ENCODE measurements around the gene SAMHD1. TPM values are rescaled to one million over a fixed set of nuclear protein-coding genes. Genes with fewer than 3 reads are reported as not detected.

Gene SAMHD1
- total and polyA plus RNA-seq, 9 of the 15 experiments (the other 6 are each of a cell fraction or from before 2014, with no cell fraction given), result 6.8 to 20.4 (median 14.8) TPM

DNA sequence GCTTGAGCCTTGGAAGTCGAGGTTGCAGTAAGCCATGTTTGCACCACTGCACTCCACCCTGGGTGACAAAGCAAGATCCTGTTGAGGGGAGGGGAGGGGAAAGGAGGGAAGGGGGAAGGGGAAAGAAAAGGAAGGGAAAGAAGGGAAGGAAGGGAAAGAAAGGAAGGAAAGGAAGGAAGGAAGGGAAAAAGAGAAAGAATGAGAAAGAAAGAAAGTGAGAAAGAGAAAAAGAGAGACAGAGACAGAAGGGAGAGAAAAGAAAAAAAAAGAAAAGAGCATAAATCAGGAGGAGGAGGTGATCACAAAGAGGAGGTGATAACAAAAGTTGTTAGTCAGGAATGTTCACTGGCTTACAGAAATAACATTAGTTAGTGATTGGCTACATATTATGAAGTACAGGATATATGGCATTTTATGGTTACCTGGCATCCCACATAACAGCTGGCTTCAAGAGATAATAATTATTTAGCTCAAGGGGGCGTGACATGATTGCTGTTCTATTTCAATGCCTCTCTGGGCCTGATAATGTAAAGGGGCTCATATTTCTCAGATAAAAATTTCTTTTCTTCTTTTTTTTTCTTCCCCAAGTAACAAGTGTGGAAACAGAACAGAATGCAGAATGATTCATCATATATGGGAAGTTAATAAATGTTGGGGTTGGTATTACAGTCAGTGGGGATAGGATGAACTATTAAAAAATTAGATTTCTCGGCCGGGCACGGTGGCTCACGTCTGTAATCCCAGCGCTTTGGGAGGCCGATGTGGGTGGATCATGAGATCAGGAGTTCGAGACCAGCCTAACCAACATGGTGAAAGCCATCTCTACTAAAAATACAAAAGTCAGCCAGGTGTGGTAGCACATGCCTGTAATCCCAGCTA lies 27.1 kb downstream of the SAMHD1 start (continued):
- TF ChIP-seq, protein P1, sequence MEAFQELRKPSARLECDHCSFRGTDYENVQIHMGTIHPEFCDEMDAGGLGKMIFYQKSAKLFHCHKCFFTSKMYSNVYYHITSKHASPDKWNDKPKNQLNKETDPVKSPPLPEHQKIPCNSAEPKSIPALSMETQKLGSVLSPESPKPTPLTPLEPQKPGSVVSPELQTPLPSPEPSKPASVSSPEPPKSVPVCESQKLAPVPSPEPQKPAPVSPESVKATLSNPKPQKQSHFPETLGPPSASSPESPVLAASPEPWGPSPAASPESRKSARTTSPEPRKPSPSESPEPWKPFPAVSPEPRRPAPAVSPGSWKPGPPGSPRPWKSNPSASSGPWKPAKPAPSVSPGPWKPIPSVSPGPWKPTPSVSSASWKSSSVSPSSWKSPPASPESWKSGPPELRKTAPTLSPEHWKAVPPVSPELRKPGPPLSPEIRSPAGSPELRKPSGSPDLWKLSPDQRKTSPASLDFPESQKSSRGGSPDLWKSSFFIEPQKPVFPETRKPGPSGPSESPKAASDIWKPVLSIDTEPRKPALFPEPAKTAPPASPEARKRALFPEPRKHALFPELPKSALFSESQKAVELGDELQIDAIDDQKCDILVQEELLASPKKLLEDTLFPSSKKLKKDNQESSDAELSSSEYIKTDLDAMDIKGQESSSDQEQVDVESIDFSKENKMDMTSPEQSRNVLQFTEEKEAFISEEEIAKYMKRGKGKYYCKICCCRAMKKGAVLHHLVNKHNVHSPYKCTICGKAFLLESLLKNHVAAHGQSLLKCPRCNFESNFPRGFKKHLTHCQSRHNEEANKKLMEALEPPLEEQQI (IDR thresholded peaks at IDR 0.05), result peak; percentile 92
- TF ChIP-seq ZEB2 (IDR thresholded peaks at IDR 0.05), result peak; percentile 78
- peak; percentile 90 for TF ChIP-seq HDAC2 (IDR thresholded peaks at IDR 0.05)
- no peak for TF ChIP-seq CEBPB (tag; IDR thresholded peaks at IDR 0.05)
- TF ChIP-seq CTBP1 (IDR thresholded peaks at IDR 0.05; ENCODE audit: borderline replicate concordance), result no peak
- TF ChIP-seq SMAD1 (IDR thresholded peaks at IDR 0.05; ENCODE audit: low read depth, low read length, partially characterized antibody), result no peak
- TF ChIP-seq ASH1L (IDR thresholded peaks at IDR 0.05; ENCODE audit: borderline replicate concordance, low read depth, partially characterized antibody), result no peak
- no peak for TF ChIP-seq RBM14 (IDR thresholded peaks at IDR 0.05; ENCODE audit: borderline replicate concordance, insufficient read depth, low read depth, low read length)
- TF ChIP-seq COPS2 (conservative IDR thresholded peaks at IDR 0.05), result no peak
- no peak for TF ChIP-seq PHF20 (IDR thresholded peaks at IDR 0.05; ENCODE audit: partially characterized antibody)
- no peak for TF ChIP-seq SIRT6 (IDR thresholded peaks at IDR 0.05; ENCODE audit: low read depth, low read length)
- TF ChIP-seq CBX2 (IDR thresholded peaks at IDR 0.05; ENCODE audit: insufficient read depth, low read length, poor library complexity, severe bottlenecking), result no peak
- TF ChIP-seq RCOR1 (IDR thresholded peaks at IDR 0.05; ENCODE audit: borderline replicate concordance in 1 of 2, low read depth in 2 of 2, low read length in 2 of 2), result peak in 1 of 2 experiments; percentile 32; a peak in 1 of 4 replicates
- no peak for TF ChIP-seq IRF2 (CRISPR knock-in tag; IDR thresholded peaks at IDR 0.05)
- peak; percentile 51; the same call in 1 of the 2 replicates for TF ChIP-seq LEF1 (IDR thresholded peaks at IDR 0.05)
- no peak for TF ChIP-seq SREBF1 (IDR thresholded peaks at IDR 0.05; ENCODE audit: borderline replicate concordance, low read depth, low read length)
- no peak for TF ChIP-seq FOXJ3 (CRISPR knock-in tag; IDR thresholded peaks at IDR 0.05)
- TF ChIP-seq MTA2 (IDR thresholded peaks at IDR 0.05; ENCODE audit: low read depth), result peak; percentile 56
- TF ChIP-seq HSF4 (CRISPR knock-in tag; IDR thresholded peaks at IDR 0.05; ENCODE audit: borderline replicate concordance), result no peak
- TF ChIP-seq, protein P2, sequence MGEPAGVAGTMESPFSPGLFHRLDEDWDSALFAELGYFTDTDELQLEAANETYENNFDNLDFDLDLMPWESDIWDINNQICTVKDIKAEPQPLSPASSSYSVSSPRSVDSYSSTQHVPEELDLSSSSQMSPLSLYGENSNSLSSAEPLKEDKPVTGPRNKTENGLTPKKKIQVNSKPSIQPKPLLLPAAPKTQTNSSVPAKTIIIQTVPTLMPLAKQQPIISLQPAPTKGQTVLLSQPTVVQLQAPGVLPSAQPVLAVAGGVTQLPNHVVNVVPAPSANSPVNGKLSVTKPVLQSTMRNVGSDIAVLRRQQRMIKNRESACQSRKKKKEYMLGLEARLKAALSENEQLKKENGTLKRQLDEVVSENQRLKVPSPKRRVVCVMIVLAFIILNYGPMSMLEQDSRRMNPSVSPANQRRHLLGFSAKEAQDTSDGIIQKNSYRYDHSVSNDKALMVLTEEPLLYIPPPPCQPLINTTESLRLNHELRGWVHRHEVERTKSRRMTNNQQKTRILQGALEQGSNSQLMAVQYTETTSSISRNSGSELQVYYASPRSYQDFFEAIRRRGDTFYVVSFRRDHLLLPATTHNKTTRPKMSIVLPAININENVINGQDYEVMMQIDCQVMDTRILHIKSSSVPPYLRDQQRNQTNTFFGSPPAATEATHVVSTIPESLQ (CRISPR knock-in tag; IDR thresholded peaks at IDR 0.05), result no peak
- TF ChIP-seq ZNF75A (CRISPR knock-in tag; IDR thresholded peaks at IDR 0.05), result no peak
- TF ChIP-seq NFIC (IDR thresholded peaks at IDR 0.05), result peak; percentile 44
- no peak for TF ChIP-seq TAF9B (IDR thresholded peaks at IDR 0.05; ENCODE audit: partially characterized antibody)
- TF ChIP-seq DMBX1 (CRISPR knock-in tag; IDR thresholded peaks at IDR 0.05; ENCODE audit: borderline replicate concordance), result no peak
- TF ChIP-seq MEIS2 (IDR thresholded peaks at IDR 0.05; ENCODE audit: partially characterized antibody), result peak; percentile 81
- no peak for TF ChIP-seq FUS (optimal IDR thresholded peaks at IDR 0.05; ENCODE audit: low read depth, low read length)
- peak; percentile 63 for TF ChIP-seq SOX6 (IDR thresholded peaks at IDR 0.05)

Data from K562 (cell line).